GM21528 (cell line): Measurements from ENCODE around the gene NRXN2.
"Not testable (repeated sequence)": the region's sequence is repeated elsewhere in the genome, so short reads cannot be mapped to it uniquely, and the experiment has no call there.

Experiments
- ATAC-seq: cut with Tn5 transposase; IDR thresholded peaks from one replicate; pipeline ENCODE4 v1.9.1; 2021; ENCODE audit warnings: mild to moderate bottlenecking, moderate library complexity; ENCODE audit not compliant: unreplicated experiment, low FRiP score

Gene NRXN2

DNA sequence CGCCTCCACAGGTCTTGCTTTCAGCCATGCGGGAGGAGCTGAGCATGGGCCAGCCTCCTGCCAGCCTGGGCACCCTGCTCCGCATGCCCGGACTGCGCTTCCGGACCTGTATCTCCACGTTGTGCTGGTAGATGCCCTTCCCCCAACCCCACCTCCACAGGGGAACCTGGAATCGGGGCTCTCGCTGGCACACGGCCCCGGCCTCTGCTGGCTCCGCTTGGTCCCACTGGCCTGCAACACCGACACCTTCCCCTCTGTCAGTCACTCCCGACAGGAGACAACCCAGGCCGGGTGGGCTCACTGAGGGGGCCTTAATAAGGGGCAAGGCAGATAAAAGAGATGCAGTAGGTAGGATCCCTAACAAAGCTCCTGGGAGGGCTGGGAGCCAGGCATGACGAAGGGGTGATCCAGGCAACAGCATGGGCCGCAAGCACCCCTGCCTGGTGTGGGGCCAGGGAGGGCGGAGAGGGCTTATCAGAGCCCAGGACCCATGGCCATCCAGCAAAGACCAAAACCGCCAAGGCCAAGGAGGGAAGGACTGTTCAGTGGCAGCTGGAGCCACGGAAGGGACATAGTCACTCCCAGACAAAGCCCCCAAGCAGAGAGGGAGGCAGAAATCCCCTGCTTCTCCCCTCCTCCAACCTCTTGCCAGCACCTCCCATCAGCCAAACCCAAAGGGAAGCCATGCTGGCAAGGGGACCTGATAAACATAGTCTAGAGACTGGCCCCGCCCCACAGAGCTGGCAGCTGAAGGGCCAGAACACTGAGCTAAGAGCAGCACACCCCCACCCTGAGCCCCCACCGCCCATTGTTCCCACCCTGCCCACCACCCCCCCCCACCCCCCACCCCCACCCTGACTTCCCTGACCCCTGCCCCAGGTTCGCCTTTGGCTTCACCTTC, 124.0 kb downstream of the NRXN2 start:
- no peak for ATAC-seq

- ATAC-seq: no peak
Observed at GRCh38 chr11:64598106-64598796, 124.7 kb downstream of the NRXN2 start.

DNA sequence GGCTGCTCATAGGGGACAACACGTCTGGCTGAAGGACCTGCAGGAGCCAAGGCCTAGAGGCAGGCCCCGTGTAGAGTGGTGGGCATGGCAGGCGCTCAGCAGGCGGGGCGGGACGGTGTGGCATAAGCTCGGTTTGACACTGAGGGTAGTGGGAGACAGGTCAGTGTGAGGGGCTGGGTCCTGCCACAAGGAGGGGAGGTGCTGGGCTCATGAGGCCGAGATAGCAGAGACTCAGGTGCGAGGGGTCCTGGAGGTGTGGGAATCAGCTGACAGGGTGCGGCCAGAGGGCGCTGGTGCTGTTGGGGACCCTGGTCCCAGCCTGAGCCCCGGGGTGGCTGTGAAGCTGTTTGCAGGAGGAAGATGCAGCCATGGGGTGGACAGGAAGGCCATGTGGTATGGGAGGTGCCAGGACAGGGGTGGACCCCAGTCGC, 125.3 kb downstream of the NRXN2 start:
- ATAC-seq: no peak

GRCh38 chr11:64595922-64596321, 127.1 kb downstream of the NRXN2 start:
- not testable (repeated sequence) for ATAC-seq

GRCh38 chr11:64594159-64594939, 128.6 kb downstream of the NRXN2 start:
- ATAC-seq: no peak

DNA sequence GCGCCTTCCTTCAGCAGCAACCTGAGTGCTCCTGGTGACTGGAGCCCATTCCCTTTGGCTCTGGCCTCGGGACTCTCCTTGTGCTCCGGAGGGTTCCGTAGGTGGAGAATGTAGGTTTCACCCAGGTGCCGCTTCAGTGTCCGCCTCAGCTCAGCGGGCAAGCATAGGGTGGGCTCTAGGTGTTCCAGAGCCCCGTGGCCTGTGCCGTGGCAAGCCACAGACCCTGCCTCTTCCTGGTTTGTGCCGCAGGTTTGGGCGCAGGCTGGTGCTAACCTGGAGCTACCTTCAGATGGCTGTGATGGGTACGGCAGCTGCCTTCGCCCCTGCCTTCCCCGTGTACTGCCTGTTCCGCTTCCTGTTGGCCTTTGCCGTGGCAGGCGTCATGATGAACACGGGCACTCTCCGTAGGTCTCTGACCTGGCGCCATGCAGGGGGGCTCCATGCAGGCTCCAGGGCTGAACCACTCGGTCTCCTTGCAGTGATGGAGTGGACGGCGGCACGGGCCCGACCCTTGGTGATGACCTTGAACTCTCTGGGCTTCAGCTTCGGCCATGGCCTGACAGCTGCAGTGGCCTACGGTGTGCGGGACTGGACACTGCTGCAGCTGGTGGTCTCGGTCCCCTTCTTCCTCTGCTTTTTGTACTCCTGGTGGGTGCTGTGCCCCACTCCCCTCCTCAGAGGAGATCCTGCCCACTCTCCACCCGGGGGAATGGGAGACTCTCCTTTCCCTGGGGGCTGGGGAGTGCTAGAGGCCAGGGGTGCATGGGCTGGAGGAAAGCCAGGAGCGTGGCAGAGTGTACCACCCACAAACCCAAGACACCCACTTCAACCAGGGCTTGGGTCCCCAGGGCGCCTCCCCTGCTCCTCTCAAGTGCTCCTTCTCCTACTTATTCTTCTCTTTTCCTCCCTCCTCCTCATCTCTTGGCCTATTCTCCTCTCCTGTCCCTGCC, 129.6 kb downstream of the NRXN2 start:
- ATAC-seq: no peak

- ATAC-seq: no peak
Observed at GRCh38 chr11:64592656-64593055, 130.3 kb downstream of the NRXN2 start.

GRCh38 chr11:64592234-64592615, 130.8 kb downstream of the NRXN2 start:
- ATAC-seq: no peak

DNA sequence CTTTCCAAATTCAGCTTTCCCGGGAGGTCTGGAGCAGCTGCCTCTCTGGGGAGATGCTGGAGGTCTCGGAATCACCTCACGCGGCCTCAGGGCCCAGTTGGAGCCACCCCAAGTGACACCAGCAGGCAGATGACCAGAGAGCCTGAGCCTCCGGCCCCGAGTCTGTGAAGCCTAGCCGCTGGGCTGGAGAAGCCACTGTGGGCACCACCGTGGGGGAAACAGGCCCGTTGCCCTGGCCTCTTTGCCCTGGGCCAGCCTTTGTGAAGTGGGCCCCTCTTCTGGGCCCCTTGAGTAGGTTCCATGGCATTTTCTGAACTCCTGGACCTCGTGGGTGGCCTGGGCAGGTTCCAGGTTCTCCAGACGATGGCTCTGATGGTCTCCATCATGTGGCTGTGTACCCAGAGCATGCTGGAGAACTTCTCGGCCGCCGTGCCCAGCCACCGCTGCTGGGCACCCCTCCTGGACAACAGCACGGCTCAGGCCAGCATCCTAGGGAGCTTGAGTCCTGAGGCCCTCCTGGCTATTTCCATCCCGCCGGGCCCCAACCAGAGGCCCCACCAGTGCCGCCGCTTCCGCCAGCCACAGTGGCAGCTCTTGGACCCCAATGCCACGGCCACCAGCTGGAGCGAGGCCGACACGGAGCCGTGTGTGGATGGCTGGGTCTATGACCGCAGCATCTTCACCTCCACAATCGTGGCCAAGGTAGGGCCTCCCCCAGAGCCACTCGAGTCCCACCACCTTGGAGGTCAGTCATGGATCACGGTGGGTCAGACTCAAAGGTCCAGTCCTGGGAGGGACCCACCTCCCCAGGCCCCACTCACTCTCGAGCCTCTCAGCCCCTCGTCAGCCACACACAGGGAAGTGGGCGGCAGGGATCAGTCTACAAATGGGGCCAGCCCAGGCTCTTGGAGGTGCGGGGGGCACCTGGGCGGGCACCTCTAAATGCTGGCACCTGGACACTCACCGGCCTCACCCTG, 131.5 kb downstream of the NRXN2 start:
- no peak for ATAC-seq

DNA sequence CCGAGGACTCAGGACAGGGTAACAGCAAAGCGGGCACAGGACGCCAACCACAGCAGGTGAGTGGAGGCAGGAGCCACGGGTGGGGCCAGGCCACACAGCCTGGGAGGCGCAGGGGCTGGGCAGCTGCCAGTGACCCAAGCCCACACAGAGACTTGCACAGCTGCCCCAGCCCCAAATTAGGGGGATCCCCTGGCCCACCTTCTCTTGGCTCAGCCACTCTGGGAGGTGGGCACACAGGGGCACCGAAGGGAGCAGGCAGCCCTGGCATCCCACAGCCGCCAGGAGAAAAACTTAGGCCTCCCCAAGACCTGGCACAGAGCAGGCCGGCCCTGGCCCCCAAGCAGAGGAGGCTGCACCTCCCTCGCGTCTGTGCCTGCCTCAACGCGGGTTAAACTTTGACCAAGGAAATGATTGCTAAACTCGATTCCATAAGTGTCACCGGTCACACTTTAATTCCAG, 132.2 kb downstream of the NRXN2 start, which contains the start of gene SLC22A12:
TSS of gene SLC22A12 (plus strand) at position 458 of the 459 bp plus-strand sequence. CDS start 337 bp downstream, outside the sequence.
- no peak for ATAC-seq

DNA sequence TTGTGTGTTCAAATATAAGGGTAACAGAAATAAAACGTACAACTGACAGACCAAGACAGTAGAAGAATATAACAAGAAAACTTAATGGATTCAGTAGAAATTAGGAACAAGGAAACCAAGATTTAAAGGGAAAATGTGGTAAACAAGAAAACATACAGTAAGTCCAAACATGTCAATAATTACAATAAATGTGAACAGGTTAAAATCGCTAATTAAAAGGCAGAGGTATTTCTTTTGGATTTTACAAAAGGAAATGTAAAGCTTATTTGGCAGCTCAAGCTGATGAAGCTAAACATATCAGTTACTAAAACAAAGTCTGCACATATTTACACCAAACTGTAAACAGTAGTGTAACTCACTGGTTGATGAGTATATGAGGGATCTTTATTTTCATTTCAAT, 134.3 kb downstream of the NRXN2 start:
- ATAC-seq: no peak

DNA sequence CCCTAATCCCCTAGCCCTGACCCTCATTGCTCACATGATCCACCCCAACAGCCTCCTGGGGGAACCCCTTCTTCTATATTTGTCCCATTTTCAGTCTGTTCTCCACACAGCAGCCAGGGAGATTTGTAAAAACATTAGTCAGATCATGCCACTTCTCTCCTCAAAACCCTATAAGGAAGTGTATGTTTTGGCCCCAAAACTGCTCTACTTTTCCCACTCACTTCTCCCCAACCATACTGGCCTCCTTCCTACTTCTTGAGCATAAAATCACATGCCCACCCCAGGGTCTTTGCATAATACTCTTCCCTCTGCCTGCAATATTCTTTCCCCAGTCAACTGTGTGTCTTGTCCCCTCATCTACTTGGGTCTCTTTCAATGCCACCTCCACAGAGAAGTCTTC, 136.6 kb downstream of the NRXN2 start:
- ATAC-seq: no peak

DNA sequence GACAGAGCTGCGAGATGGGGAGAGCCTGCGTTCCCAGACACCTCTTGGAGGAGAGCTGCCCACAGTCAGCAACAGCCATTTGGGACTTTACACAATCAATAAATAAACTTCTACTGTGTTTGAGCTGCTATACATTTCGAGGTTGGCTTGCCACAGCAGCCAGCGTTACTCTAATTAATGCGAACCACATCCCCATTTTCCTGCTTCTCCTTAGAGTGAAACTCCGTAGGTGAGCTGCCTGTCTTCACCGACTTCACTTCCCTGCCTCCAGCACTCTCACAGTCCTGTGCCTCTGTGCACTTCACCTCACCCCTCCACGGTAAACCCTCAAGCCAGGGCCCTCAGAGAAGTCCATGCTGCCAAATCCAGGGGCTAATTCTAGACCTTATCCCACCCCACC, 137.8 kb downstream of the NRXN2 start:
- no peak for ATAC-seq

DNA sequence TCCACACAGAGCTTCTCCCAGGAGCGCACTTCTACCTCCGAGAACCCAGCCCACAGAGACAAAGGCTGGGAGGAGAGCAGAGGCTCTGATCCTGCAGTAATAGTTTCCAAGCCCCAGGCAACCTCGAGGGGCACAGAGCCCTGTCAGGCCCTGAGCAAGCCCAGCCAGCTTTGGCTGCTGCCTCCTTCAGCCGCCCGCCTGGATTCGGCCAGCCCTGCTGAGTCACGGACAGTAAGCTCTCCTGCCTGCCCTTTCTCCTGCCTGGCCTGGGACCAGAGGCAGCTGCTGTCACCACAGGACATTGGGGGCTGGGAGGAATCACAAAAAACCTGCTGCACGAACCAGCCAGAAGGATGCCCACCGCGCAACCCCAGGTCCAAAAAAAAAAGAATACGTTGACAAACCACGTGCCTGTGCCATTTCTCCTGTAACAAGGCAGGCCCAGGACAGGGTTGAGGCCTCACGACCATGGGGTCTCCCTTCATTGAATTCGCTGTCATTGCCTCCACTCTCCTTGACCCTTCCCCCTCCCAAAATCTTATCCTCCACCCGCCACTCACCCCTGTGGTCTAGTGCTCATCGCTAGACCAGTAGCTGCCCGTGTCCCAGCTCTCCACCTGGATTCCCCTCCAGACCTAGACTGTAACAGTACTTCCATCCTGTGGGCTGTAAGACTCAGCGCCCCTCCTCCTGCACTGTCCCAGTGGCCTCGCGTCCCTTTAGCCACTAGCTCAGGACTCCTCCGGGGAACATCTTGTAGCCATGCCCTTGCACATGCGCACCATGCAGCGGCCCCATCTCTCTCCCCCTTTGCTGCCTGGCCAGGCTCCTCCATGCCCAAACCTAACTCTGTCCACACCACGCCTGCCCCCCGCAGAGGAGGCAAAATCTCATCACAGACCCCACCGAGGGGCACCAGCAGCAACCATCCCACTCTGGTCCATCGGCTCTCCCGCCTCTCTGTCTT, 139.4 kb downstream of the NRXN2 start:
- no peak for ATAC-seq

GRCh38 chr11:64582885-64583284, 140.1 kb downstream of the NRXN2 start:
- no peak for ATAC-seq

DNA sequence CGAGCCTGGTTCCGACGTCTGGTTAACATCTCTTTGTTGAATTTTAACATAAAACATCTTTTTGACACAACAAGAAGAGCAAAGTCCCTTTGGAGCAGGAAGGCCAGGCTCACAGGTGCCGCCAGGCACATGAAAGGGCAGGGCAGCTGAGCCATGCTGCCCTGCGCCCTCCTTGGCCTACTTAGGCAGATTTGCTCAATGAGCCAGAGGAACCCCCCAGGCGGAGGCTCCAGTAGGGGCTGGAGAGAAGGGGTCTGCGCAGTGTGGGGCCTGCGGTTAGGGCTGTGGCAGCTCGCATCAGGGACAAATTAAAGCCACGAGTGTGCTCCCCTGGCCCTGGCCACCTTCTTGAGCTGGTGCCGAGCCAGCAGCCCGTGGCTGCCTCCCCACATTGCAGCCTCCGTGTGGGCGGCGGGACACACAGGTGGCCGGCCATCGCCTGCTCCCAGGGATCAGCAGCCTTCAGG, 141.9 kb downstream of the NRXN2 start:
- no peak for ATAC-seq

GRCh38 chr11:64580412-64580811, 142.6 kb downstream of the NRXN2 start:
- ATAC-seq: no peak
